Neural progenitor cell (in vitro differentiated cells): Measurements from ENCODE around the gene PRPS2.

Experiments
- CTCF ChIP-seq: fragments of 200-600 bp; sonication (generic); IDR thresholded peaks from 2 replicates; pipeline ENCODE4 v1.5.1; 2017; ENCODE audit warnings: antibody characterized with exemption, mild to moderate bottlenecking
- EZH2 ChIP-seq: fragments of 200-600 bp; sonication (generic); IDR thresholded peaks from 2 replicates; pipeline ENCODE4 v1.6.1; 2017; ENCODE audit warnings: antibody characterized with exemption, mild to moderate bottlenecking, moderate library complexity
- EZH2phosphoT487 ChIP-seq: fragments of 200-600 bp; sonication (generic); IDR thresholded peaks from 2 replicates; pipeline ENCODE4 v1.6.1; 2017; ENCODE audit warnings: antibody characterized with exemption

GRCh38 chrX:12791257-12792228 is at the start of gene PRPS2:
- TF ChIP-seq EZH2 = no peak
- no peak for TF ChIP-seq CTCF
- no peak for TF ChIP-seq EZH2phosphoT487
